Right forelimb (tissue), 1 donor: ENCODE measurements around the gene PRELID3B.
A peak's percentile ranks its signal among the peaks of the same experiment; 100 is the strongest.

ENCODE experiments used
- DNase-seq: peaks from one replicate; pipeline ENCODE4 v3.0.0-alpha.2; 2018

Gene PRELID3B

DNA sequence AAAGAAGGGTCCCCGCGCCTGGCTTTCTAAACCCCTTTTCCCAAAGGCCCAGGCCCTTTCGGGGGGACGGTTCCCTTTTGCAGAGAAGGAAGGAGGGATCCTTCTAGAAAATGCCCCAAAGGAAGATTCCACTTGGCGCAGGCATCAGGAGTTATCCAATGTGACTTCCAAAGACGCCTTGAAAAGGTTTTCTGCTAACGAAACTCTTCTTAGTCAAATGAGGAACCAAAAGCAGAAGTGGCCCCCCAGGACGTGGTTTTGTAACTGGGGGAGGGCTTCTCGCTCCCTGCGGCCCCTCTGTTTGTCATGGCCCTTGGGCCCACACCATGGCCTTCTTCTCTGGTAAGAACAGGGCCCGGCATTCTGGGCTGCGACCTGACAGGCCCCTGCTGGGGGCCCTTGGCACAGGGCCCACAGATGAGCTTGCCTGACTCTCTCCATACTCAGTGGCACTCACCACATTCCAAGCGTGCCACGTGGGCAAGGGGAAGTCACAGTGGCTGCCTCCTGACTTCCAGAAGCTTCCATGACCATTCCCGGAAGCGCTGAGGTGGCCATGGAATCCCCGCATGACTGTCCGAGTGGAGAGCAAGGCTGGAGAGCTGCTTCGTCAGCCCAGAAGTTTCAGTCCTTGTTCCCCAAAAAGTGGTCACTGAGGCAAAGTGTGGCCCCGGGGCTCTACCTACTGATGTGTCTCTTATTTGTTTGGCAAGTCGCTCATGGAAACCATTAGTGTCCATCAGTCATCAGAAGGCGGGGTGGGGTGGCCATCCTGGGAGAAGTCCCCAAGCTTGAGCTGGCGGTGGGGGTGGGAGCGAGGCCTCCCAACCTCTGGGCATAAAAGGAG lies 34.7 kb downstream of the PRELID3B start:
- DNase-seq, result no peak

DNA sequence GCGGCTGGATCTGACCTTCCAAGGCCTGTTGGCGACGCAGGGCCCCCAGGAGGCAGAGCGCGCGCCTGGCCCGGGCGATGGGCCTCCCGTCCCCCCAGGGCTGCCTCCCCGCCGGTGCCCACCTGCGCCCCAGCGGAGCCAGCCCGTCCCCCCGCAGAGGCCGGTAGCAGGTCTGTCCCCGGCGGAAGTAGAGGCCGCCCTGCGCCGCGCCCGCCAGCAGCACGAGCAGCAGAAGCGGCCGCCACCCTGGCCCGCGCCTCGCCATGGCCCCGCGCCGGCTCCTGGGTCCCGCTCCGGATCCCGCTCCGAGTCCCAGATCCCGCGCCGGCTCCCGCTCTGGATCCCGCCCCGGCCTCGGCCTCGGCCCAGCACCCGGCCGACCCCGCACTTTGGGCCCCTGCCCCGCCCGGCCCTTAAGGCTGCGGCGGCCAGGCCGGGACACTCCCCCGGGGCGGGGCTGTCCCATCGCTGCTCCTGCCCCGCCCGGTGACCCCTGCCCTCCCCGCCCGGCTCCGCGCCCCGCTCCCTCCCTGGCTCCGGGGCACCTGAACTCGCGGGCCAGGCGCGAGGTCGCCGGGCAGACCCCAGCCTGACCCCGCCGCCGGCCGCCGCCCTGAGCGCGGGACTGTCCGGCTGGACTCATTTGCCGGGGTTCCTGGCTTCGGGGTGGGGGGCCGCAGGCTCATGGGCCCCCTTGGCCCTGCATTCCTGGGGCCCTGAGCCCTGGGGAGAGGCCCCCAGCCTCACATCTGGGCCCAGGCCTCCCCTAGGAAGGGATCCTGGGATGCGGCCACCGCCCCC lies 35.5 kb downstream of the PRELID3B start, which contains the start of gene CTSZ:
Gene CTSZ, minus strand, starts transcription at position 391 of the 801 bp plus-strand sequence. Its CDS starts 126 bp downstream, at position 265.
- peak; percentile 79 for DNase-seq

DNA sequence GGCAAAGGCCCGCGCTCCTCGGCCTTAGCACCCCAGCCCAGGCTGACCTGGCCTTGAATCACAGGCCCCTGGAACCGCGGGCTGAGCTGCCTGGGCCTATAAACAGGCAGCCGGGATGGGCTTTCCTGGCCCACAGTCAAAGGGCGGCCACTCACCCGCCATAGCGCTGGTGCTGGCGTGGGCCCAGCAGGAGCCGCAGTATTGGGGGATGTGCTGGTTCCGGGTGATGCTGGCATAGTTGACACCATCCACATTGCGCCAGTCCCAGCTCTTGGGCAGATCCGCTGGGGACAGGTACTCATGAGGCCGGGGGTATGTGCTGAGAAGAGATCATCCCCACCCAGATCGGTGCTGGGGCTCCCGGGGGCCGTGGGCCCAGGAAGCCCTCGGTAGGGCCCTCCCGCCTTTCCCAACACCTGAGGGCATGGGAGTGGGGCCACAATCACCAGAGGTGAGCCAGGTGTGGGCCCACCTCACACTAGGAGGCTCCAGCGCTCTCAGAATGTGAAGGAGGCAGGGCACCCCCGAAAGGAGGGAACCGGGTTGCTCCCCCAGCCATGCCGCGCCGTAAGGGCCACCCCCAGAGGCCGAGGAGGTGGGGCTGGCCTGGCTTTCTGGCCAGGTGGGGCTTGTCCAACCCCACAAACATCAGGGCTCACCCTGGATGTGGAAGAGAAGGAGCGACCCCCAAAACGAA lies 36.3 kb downstream of the PRELID3B start:
- DNase-seq, result no peak

DNA sequence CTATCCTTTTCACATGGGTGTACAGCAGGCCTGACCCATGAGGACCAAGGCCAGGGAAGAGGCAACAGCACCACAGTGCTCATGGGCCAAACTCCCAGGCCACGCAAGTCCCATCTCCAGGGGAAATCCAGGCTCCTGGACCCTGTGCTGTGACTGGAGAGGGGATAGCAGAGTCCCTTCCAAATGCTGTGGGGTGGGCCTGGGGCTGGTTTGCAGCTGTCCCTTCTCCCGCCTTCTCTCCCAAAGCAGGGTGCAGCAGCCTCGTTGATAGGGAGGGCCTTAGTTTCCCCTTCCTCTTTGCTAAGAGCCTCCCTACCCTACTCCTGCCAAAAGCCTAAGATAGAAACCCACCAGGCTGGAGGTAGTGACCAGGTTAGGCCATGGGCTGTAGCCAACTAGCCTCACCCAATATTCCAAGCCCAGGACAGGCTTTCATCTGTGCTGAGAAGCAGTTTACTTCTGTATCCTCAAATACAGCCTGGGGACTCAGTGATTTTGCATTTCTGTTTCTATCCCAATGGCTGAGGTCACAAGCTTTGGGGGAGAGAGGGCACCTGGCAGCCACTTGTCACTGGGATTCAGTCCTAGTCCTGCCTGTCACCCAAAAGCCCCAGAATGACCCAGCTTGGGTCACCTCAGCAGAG lies 36.9 kb downstream of the PRELID3B start:
- DNase-seq, result no peak

DNA sequence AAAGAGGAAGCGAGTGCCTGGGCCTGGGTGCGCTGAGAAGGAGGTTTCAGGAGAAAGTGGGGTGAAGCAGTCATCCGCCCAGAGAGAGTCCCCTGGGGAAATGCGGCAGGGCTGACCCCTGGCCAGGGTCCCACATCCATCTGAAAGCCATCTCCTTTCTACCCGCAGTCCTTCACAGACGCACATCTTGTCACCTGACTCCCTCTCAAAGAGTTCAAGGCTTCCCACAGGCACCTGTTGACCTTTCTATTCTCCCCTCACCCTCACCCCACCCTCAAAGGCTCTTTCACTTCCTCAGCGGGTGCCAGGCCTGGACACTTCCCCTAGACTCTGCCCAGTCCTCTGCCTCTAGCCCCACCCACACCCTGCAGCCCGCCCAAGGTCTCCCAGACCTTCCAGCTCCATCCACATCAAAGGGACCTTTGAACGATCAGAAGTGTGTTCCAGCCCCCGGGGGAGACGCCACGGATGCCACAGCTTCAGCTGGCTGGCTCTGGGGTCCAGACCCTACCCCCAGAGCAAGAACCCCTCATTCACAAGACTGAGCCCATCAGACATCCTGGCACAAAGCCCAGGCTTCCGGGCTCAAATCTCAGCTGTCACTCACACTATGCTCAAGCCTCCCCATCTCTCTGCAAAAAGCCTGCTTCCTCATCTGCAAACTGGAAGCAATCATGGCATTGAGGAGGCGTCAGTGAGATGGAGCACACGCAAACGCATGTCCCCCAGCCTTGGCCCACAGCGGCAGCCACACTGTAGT lies 37.6 kb downstream of the PRELID3B start:
- DNase-seq, result no peak

DNA sequence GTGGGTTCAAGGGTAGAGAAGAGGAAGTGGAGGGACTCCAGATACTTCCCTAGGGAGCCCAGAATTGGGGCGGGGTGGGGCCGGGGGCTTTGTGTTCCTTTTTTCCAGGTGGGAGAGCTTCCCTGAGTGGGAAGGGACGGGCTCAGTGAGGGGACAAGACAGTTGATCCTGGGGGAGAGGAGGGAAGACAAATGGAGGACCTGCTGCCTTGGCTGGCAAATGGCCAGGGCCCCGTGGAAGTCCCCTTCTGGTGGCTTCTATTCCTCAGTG lies 38.2 kb downstream of the PRELID3B start:
- no peak for DNase-seq

DNA sequence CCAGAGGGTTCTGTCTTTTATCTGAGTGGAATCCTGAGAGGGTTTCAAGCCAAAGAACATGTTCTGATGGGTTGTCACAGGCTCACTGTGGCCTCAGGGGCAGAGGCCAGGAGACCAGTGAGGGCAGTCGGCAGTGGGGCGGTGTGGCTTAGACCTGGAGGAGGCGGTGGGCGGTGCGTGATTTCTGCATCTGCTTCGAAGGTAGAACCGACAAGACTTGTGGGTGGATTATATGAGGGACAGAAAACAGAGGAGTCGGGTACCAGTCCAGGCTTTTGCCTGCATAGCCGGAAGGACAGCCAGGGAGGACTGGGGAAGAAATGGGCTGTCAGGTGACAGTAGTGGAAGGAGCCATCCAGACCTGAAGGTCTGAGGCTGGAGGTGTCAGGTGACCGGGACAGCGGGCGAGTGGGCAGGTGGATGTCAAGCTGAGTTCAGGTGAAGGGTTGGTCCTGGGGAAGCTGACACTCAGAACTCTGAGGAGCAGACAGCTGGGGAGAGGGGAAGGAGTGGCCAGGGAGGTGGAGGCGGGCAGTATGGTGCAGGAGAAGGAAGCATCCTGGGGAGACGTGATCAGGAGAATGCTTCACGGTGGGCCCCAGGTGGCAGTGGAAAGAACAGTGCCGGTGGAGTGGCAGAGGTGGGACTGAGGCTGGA lies 38.6 kb downstream of the PRELID3B start:
- DNase-seq, result no peak

DNA sequence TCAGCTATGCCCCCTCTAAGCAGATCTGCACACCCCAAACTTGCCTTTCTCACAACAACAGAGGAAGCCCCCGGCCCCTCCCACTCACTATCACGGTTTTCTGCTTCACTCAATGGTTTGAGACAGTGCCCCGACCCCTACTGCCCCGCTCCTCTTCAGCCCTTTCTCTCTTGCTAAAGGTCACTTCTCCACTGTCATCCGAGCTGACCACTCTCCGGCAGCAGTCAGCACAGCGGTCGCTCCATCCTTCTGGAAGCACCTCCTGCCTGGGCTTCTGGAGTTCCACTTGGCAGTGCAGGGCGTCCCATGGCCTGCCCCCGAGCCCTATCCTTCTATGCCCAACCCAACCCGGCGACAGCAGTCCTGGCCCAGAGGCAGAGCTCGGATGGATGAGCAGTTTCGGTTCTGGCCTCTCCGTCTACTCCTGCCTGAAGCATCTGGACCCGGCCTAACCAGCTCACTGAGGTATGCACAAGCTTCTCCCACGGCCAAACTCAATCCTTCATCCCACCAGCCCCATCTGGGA lies 39.6 kb downstream of the PRELID3B start:
- DNase-seq, result no peak

DNA sequence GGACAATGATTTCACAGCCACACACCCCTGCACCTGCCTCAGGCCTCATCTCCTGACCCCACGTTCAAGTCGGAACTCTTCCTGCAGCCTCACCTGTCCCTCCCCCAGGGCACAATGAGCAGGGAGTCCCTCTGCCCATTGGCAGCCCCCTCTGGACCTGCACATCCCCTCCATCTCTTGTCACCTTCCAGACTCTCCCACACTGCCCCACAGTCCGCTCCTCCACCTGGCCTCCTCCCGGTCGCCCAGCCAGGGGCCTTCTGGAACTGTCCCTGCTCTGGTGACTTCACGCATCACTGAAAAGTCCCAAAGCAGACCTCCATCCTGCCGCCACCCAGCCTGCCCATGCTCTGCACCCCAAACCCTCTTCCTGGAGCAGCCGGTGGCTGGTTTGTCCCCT lies 40.2 kb downstream of the PRELID3B start:
- DNase-seq, result no peak

DNA sequence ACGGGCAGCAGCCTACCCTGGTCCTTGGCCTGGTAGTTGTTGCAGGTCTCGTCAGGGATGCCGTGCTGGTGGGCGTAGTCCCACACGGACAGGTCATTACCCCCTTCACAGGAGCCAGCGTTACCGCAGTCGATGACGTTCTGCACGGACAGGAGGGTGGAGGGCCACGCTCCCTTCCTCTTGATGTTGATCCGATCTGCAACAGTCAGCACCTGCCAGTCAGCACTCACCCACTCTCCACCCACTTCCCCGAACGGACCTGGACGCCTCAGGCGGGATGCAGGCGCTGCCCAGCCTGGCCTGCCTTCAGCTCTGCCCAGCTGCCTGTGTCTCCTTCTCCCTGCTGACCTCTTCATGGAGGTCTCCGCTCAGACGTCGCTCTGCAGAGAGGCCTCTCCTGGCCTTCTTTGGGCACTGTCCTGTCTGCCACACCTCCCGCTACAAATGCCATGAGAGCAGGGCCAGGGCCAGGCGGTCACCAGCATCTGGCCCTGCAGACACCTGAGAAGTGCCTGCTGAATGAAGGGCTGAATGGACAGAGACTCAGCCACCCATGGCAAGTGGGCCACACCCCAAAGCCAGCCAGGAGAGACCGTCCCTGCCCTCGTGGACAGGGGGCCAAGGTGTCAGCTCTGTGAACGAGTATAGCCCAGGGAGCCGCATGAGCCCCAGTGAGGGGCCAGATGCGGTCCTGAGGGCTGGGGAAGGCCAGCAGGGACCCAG lies 41.0 kb downstream of the PRELID3B start:
- no peak for DNase-seq

DNA sequence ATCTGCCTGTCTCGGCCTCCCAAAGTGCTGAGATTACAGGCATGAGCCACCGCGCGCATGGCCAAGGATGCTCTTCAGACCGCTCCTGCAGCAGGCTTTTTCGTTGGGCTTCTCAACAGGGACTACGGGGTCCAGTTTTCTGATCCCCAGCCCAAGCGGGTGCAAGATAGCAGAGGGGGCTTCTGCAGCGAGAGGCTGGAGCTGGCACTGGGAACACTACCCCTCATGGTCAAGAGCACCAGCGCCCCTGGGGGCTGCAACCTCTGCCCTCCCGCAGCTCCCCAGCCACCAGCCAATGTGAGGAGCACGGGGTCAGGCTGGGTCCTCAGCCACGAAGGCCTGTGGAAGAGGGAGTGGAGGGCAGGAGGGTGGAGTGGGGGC lies 41.5 kb downstream of the PRELID3B start:
- no peak for DNase-seq

DNA sequence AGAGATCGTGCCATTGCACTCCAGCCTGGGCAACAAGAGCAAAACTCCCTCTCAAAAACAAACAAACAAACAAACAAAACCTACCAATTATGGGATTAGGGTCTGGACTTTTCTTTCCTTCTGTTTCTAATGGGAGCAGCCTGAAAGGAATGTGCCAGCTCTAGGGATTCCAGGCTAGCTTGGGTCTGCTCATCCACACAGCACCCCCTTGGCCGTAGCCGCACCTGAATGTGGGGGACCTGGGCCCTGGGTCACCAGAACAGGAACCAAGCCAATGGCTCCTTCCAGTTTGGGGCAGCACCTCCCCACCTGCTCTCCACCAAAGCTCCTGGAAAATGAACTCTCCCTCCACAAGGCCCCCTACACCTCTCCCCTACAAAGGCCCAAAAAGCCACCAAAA lies 42.3 kb downstream of the PRELID3B start:
- no peak for DNase-seq

DNA sequence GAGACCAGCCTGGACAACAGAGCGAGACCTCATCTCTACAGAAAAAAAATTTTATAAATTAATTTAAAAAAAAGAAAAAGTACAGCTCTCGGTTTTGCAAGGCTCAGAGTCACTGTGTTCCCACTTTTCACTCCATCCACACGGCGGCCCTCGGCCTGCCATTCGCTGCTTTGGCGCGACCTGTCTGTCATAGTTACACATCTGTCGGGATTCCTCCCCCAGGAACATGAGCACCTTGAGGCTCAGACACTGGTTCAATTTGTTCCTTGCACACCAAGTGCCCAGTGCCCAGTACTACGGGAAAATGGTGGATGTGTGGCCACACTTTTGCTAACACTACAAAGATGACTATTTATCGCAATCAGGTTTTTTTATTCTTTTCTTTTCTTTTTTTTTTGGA lies 43.9 kb downstream of the PRELID3B start:
- no peak for DNase-seq

DNA sequence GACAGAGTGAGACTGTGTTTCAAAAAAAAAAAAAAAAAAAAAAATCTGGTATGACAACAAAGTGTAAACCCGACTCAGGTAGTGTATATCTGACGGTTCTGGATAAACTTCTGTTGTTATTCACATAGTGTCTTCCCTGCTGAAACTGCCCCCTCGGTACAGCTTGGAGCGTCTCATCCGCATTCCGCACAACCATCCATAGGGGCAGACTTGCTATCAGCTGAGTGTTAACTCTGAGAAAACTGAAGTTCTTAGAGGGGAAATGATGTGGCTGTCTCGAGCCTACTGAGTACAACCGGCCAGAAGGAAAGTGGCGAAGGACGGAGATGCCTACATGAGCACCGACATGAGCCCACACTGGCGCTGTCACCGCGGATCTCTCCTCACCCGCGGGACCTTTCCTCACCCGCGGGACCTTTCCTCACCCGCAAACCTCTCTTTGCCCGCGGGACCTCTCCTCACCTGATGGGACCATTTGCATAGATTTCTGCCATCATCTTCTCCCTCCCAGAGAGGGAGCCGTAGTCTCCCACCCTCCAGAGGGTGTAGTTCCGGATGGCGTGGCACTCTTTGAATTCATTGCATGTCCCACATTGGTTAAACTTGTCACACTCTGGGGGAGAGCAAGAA lies 45.3 kb downstream of the PRELID3B start:
- DNase-seq, result peak; percentile 25

DNA sequence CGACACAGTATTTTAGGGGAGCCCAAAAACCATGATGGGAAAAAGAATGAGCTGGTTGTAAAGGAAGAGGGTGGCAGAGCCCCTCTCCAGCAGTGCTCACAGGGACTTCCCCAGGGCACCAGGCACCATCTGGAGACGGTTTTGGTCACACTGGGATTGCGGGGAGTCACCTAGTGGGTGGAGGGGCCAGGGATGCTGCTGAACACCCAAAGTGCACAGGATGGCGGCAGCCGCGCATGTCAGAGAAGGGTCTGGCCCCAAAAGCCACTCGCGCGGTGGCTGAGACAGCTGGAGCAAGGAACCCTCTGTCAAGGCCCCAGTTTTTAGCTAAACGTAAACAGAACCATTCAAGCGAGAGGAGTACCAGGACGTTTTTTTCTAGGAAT lies 46.4 kb downstream of the PRELID3B start:
- no peak for DNase-seq

DNA sequence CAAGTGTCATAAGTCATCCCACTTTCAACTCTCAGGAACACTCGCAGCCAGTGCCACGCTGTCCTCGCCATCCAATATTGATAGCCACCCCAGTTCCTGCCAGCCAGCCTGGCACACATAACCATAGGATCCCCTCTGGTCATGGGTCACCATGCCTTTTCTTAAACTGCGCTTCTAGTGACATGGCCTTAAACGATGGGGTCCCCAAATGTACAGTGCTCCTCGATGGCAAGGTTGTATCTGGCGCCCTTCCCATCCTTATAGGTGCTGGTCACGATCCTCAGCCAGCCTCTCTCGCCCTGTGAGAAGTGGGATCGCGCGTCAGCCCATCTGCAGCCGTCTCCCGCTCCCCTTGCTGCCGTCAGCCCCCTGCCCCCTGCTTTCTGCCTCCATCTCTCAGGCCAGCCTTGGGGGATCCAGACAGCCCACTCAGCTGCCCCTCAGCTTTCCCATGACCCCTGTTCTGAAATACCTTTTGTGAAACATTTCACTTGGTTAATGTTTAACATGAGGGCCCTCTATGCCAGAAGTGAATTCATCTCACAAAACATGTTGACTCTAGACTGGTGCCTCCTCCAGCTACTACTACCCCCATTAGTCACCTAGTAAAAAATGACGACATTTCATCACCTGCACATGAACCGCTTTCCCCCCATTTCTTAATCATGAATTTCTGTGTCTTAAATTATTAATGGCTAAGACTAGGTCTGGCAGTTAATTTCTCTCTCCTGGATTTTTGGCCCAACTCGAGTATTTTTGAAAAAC lies 46.9 kb downstream of the PRELID3B start:
- no peak for DNase-seq

DNA sequence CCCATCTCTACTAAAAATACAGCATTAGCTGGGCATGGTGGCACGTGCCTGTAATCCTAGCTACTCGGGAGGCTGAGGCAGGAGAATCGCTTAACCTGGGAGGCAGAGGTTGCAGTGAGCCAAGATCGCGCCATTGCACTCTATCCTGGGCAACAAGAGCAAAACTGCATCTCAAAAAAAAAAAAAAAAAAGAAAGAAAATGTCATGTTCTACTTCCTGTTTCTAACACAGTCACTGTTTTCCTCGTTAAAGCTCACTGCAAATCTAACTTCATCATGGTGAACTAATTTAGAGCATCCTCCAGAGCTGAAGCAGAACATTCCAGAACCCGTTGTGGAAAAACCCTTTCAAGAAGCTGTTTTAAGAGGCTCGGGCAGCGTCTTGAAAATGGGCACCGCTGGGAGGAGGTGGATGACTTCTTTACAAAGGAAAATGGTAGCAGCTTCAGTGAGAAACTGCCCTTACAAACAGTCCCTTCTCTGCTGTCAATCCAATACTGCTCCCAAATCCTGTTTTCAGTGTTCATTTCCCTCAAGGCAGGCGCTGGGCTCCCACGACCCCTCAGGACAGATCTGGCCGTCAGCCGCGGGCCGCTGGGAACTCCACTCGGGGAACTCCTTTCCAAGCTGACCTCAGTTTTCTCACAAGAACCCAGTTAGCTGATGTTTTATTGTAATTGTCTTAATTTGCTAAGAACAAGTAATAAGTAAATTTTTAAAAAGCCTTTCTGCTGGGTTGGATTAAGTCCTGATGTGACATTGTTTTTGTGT lies 48.0 kb downstream of the PRELID3B start:
- DNase-seq, result no peak

DNA sequence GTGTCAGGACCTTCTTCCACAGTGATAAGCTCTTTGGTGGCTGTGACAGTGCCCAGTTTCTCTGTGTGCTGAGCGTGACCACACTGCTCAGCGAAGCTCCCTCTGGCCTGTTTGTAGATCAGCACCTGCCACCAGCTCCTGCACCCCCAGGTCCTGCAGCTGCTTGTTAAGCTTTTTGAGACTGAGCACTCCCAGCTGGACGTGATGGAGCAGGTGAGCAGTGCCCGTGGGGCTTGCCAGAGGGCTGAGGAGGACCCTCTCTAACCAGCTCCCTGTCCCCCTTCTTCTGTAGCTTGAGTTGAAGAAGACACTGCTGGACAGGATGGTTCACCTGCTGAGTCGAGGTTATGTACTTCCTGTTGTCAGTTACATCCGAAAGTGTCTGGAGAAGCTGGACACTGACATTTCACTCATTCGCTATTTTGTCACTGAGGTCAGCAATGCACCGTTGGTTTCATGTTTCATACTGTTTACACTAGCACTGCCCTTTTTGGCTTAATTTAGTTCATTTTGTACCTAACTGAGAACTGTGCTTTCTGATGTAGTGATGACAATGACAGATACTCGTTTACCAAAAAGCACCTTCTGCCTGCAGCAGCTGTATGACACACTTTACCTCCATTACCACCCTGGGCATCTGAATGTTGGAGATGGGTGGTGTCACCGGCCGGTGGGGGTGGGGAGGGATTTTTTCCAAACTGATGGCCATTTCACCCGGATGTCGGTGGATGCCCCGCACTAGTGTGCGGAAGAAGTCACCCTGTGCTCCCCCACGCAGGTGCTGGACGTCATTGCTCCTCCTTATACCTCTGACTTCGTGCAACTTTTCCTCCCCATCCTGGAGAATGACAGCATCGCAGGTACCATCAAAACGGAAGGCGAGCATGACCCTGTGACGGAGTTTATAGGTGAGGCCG lies 49.0 kb downstream of the PRELID3B start:
- DNase-seq, result peak; percentile 41
